Activated CD8-positive, alpha-beta memory T cell treated with anti-CD3 and anti-CD28 coated beads for 36 hours (primary cell): ENCODE results near the gene NHERF1. TPM values are rescaled to one million over a fixed set of nuclear protein-coding genes. Genes with fewer than 3 reads are reported as not detected.

ENCODE experiments used
- CTCF ChIA-PET: fragments of 350-600 bp; sonication (Branson Sonifier 250); formaldehyde crosslinking; loops from one replicate; lab custom pipeline; 2021; ENCODE audit warnings: antibody characterized with exemption; lab: Charles Lee
- POLR2A ChIA-PET: fragments of 350-600 bp; sonication (Branson Sonifier 250); formaldehyde crosslinking; loops from one replicate; lab custom pipeline; 2021; ENCODE audit warnings: antibody characterized with exemption; lab: Charles Lee
- total RNA-seq, 2 experiments: library from RNA; stranded (reverse); gene quantifications; one replicate each; pipeline ENCODE4 v1.2.3, GENCODE V29; 2021

The NHERF1 gene
- total RNA-seq, 2 experiments from 2014 or later = 135 to 143 TPM

- CTCF ChIA-PET = interaction anchor here (0.6 to 4.5 kb wide), 14 partner anchors 8 to 217 kb away, joined by 3 to 47 read pairs (median 15); partner anchors contain the start of genes NAT9 and RAB37
- POLR2A ChIA-PET = no interaction called here
These were observed 4.1 kb upstream of the NHERF1 start for GRCh38 chr17:74744349-74744713.

GRCh38 chr17:74744714-74745547 is 3.5 kb upstream of the NHERF1 start:
- ChIA-PET CTCF (interaction anchor here (0.6 to 4.5 kb wide), 18 partner anchors 9 to 216 kb away, joined by 3 to 47 read pairs (median 13); partner anchors contain the start of genes NAT9 and RAB37), POLR2A (interaction anchor here (0.6 to 1.4 kb wide), 6 partner anchors 17 to 260 kb away, joined by 3 to 7 read pairs (median 4); no protein-coding TSS in a partner anchor)

- CTCF ChIA-PET = interaction anchor here (0.8 to 4.5 kb wide), 16 partner anchors 9 to 120 kb away, joined by 3 to 47 read pairs (median 15); partner anchors contain the start of genes NAT9 and RAB37
- POLR2A ChIA-PET = interaction anchor here (0.6 to 1.4 kb wide), 6 partner anchors 16 to 259 kb away, joined by 3 to 7 read pairs (median 4); no protein-coding TSS in a partner anchor
These were observed 2.8 kb upstream of the NHERF1 start for GRCh38 chr17:74745548-74746177.

- ChIA-PET CTCF (interaction anchor here (0.8 to 4.5 kb wide), 14 partner anchors 8 to 119 kb away, joined by 3 to 47 read pairs (median 18); partner anchors contain the start of genes NAT9 and RAB37), POLR2A (interaction anchor here (0.7 to 1.4 kb wide), 3 partner anchors 25 to 40 kb away, joined by 3 to 4 read pairs (median 4); no protein-coding TSS in a partner anchor)
These were observed 2.1 kb upstream of the NHERF1 start for GRCh38 chr17:74746376-74746775.

- CTCF ChIA-PET = interaction anchor here (1.6 to 4.5 kb wide), 11 partner anchors 7 to 116 kb away, joined by 3 to 47 read pairs (median 23); partner anchors contain the start of genes NAT9 and RAB37
- POLR2A ChIA-PET = interaction anchor here (0.6 to 1.4 kb wide), 5 partner anchors 25 to 589 kb away, joined by 3 to 4 read pairs (median 4); no protein-coding TSS in a partner anchor
These were observed 1.5 kb upstream of the NHERF1 start for GRCh38 chr17:74746922-74747321.

- ChIA-PET CTCF (interaction anchor here (3.0 to 4.5 kb wide), 4 partner anchors 12 to 43 kb away, joined by 14 to 34 read pairs (median 25); partner anchors contain the start of genes NAT9 and RAB37), POLR2A (interaction anchor here (0.7 kb wide), 1 partner anchor 77 kb away, joined by 4 read pairs; no protein-coding TSS in a partner anchor)
These were observed 224 bp upstream of the NHERF1 start for GRCh38 chr17:74748279-74748528.

GRCh38 chr17:74749279-74750038 is 1.0 kb downstream of the NHERF1 start:
- CTCF ChIA-PET = interaction anchor here (0.7 to 14.3 kb wide), 10 partner anchors 7 to 175 kb away, joined by 3 to 152 read pairs (median 9); partner anchors contain the start of genes NAT9, OTOP2 and RAB37
- POLR2A ChIA-PET = interaction anchor here (0.6 to 1.9 kb wide), 10 partner anchors 10 to 223 kb away, joined by 3 to 14 read pairs (median 5); partner anchors contain the start of genes FDXR, HID1 and NAT9

- CTCF ChIA-PET = interaction anchor here (0.7 to 14.3 kb wide), 11 partner anchors 8 to 262 kb away, joined by 3 to 152 read pairs (median 5); partner anchors contain the start of genes MRPL58, NAT9, OTOP2 and RAB37
- POLR2A ChIA-PET = interaction anchor here (1.0 to 1.9 kb wide), 7 partner anchors 10 to 123 kb away, joined by 3 to 14 read pairs (median 5); partner anchors contain the start of genes FDXR and NAT9
These were observed 1.6 kb downstream of the NHERF1 start for GRCh38 chr17:74750039-74750326.

- ChIA-PET POLR2A (interaction anchor here (0.6 to 1.9 kb wide), 8 partner anchors 9 to 1522 kb away, joined by 3 to 14 read pairs (median 4); partner anchors contain the start of gene NAT9), CTCF (interaction anchor here (0.7 to 14.3 kb wide), 12 partner anchors 8 to 262 kb away, joined by 3 to 152 read pairs (median 4); partner anchors contain the start of genes MRPL58, NAT9, OTOP2 and RAB37)
These were observed 2.1 kb downstream of the NHERF1 start for GRCh38 chr17:74750327-74751069.

- CTCF ChIA-PET = interaction anchor here (1.0 to 14.3 kb wide), 6 partner anchors 7 to 39 kb away, joined by 3 to 152 read pairs (median 8); partner anchors contain the start of gene NAT9
- POLR2A ChIA-PET = interaction anchor here (0.6 to 1.4 kb wide), 4 partner anchors 11 to 544 kb away, joined by 3 to 5 read pairs (median 4); partner anchors contain the start of genes FDXR and NAT9
These were observed 4.0 kb downstream of the NHERF1 start for GRCh38 chr17:74752415-74752814.

GRCh38 chr17:74752822-74753401 is 4.5 kb downstream of the NHERF1 start:
- CTCF ChIA-PET = interaction anchor here (1.1 to 14.3 kb wide), 4 partner anchors 7 to 95 kb away, joined by 4 to 152 read pairs (median 9); partner anchors contain the start of gene NAT9

GRCh38 chr17:74754832-74755231 is 6.4 kb downstream of the NHERF1 start:
- ChIA-PET POLR2A (interaction anchor here (0.9 kb wide), 1 partner anchor 22 kb away, joined by 3 read pairs; the partner anchor contains the start of gene NAT9), CTCF (interaction anchor here (0.6 to 14.3 kb wide), 8 partner anchors 9 to 113 kb away, joined by 3 to 152 read pairs (median 6); partner anchors contain the start of genes NAT9 and RAB37)

More at GRCh38 chr17:74752822-74753401, 4.5 kb downstream of the NHERF1 start:
- POLR2A ChIA-PET = interaction anchor here (0.5 kb wide), 1 partner anchor 31 kb away, joined by 3 read pairs; no protein-coding TSS in a partner anchor

- POLR2A ChIA-PET = interaction anchor here (0.6 kb wide), 1 partner anchor 44 kb away, joined by 3 read pairs; no protein-coding TSS in a partner anchor
These were observed 7.1 kb downstream of the NHERF1 start for GRCh38 chr17:74755533-74755932.

GRCh38 chr17:74756891-74757290 is 8.5 kb downstream of the NHERF1 start:
- ChIA-PET POLR2A (no interaction called here), CTCF (interaction anchor here (0.9 to 14.3 kb wide), 4 partner anchors 11 to 35 kb away, joined by 3 to 152 read pairs (median 6); partner anchors contain the start of gene NAT9)

More at GRCh38 chr17:74755533-74755932, 7.1 kb downstream of the NHERF1 start:
- CTCF ChIA-PET = interaction anchor here (0.9 to 14.3 kb wide), 4 partner anchors 10 to 18 kb away, joined by 3 to 152 read pairs (median 10); partner anchors contain the start of gene NAT9

- POLR2A ChIA-PET = no interaction called here
- CTCF ChIA-PET = interaction anchor here (1.3 to 14.3 kb wide), 6 partner anchors 7 to 104 kb away, joined by 5 to 152 read pairs (median 14); partner anchors contain the start of gene NAT9
These were observed 9.1 kb downstream of the NHERF1 start for GRCh38 chr17:74757502-74757901.
